GM18499 (cell line): Measurements from ENCODE around the gene MEX3A.
"Not testable (repeated sequence)": the region's sequence is repeated elsewhere in the genome, so short reads cannot be mapped to it uniquely, and the experiment has no call there.

ENCODE experiments used
- ATAC-seq: cut with Tn5 transposase; IDR thresholded peaks from one replicate; pipeline ENCODE4 v1.9.1; 2021; ENCODE audit warnings: moderate number of reproducible peaks; ENCODE audit not compliant: insufficient read depth, unreplicated experiment

MEX3A gene

GRCh38 chr1:156082309-156083091, at the start of gene MEX3A:
TSS of gene MEX3A (minus strand) at chr1:156082465. CDS start at chr1:156081998, 467 bp downstream.
- no peak for ATAC-seq

- no peak for ATAC-seq
Measured at GRCh38 chr1:156130578-156130942, 48.3 kb upstream of the MEX3A start.

- no peak for ATAC-seq
Measured at GRCh38 chr1:156129687-156130577, 47.7 kb upstream of the MEX3A start.

- no peak for ATAC-seq
Measured at GRCh38 chr1:156128654-156129597, 46.7 kb upstream of the MEX3A start.

- ATAC-seq, result no peak
Measured at GRCh38 chr1:156128308-156128653, 46.0 kb upstream of the MEX3A start.

GRCh38 chr1:156126630-156127534, 44.6 kb upstream of the MEX3A start:
- peak; percentile 30 for ATAC-seq

GRCh38 chr1:156126043-156126629, 43.9 kb upstream of the MEX3A start:
- ATAC-seq, result no peak

- not testable (repeated sequence) for ATAC-seq
Measured at GRCh38 chr1:156125544-156125943, 43.3 kb upstream of the MEX3A start.

GRCh38 chr1:156124557-156125483, 42.6 kb upstream of the MEX3A start:
- no peak for ATAC-seq

GRCh38 chr1:156123356-156124196, 41.3 kb upstream of the MEX3A start:
- no peak for ATAC-seq

- ATAC-seq, result no peak
Measured at GRCh38 chr1:156122519-156123355, 40.5 kb upstream of the MEX3A start.

GRCh38 chr1:156122086-156122485, 39.8 kb upstream of the MEX3A start:
- no peak for ATAC-seq

GRCh38 chr1:156121457-156121856, 39.2 kb upstream of the MEX3A start:
- no peak for ATAC-seq

- not testable (repeated sequence) for ATAC-seq
Measured at GRCh38 chr1:156121005-156121404, 38.7 kb upstream of the MEX3A start.

GRCh38 chr1:156120318-156120717, 38.1 kb upstream of the MEX3A start:
- no peak for ATAC-seq

- ATAC-seq, result no peak
Measured at GRCh38 chr1:156119503-156120209, 37.4 kb upstream of the MEX3A start.
